ENCODE data around the gene WDR35.
A peak's percentile ranks its signal among the peaks of the same experiment; 100 is the strongest.
"Not testable (repeated sequence)": the region's sequence is repeated elsewhere in the genome, so short reads cannot be mapped to it uniquely, and the experiment has no call there.

WDR35 gene

DNA sequence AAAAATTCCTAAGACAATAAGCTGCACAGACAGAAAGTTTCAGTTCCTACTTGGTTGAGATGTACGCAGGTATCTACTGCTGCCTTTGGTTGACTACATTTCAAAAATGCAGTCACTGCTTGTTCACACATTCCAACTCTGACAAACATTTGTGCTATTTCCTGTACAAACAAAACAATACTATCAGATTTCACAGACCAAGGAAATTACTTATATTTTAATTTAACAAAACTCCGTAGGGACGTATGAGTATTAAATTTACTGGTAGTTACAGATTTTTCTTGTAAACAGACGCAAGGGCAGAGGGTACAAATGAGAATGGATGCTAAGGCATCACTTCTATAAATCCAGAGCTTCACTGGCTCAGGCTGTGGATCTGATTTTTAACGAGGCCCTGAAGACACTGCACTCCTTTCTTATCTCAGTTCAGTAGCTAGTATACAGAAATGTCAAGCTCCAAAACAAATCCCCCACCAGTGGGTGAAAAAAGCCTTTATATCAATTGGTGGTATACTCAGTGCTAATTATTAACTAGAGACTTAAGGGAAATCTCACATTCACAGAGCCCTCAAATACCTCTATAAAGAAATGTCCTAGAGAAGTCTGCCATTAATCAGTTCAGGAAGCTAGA, 56.4 kb downstream of the WDR35 start:
- no peak overlapping the region for H3K4me3 ChIP-seq (replicated peaks in 1 of 2; ENCODE audit: low read depth in 2 of 2, low read length in 2 of 2)

GRCh38 chr2:19932928-19933327, 57.0 kb downstream of the WDR35 start:
- TF ChIP-seq CTCF (IDR thresholded peaks at IDR 0.05; ENCODE audit: low read depth, low read length), result no peak
- no peak overlapping the region for H3K4me3 ChIP-seq (replicated peaks in 1 of 2; ENCODE audit: low read depth in 2 of 2, low read length in 2 of 2)

More for the DNA sequence above, 56.4 kb downstream of the WDR35 start:
- TF ChIP-seq CTCF (IDR thresholded peaks at IDR 0.05; ENCODE audit: low read depth, low read length), result no peak
- peak; percentile 89 to 91 for DNase-seq (ENCODE audit: low read depth in 2 of 2)

DNA sequence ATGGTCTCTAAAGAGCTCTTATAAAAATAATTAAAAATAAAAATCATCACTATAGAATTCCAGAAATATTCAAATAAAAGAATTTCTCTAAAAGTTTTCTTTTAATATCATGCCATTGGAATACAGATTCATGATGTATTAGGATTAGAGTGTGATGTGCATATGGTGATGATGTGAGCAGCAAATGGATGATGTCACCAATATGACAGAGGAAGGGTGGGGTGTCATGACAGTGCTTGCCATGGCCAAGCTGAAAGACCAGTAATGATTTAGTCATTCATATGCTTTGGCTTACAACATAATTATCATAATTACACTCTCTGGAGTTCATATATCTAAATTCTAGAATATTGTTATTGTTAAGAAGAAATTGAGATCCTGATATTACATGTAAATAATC, 60.7 kb downstream of the WDR35 start:
- no peak overlapping the region for H3K4me3 ChIP-seq (replicated peaks in 1 of 2; ENCODE audit: low read depth in 2 of 2, low read length in 2 of 2)
- TF ChIP-seq CTCF (IDR thresholded peaks at IDR 0.05; ENCODE audit: low read depth, low read length), result no peak
- no peak for DNase-seq (ENCODE audit: low read depth in 2 of 2)

More at GRCh38 chr2:19932928-19933327, 57.0 kb downstream of the WDR35 start:
- DNase-seq (ENCODE audit: low read depth in 2 of 2), result no peak

- H3K4me3 ChIP-seq (replicated peaks in 1 of 2; ENCODE audit: low read depth in 2 of 2, low read length in 2 of 2); DNase-seq (ENCODE audit: low read depth in 2 of 2): not testable (repeated sequence)
Measured at GRCh38 chr2:19927816-19928215, 62.1 kb downstream of the WDR35 start.

DNA sequence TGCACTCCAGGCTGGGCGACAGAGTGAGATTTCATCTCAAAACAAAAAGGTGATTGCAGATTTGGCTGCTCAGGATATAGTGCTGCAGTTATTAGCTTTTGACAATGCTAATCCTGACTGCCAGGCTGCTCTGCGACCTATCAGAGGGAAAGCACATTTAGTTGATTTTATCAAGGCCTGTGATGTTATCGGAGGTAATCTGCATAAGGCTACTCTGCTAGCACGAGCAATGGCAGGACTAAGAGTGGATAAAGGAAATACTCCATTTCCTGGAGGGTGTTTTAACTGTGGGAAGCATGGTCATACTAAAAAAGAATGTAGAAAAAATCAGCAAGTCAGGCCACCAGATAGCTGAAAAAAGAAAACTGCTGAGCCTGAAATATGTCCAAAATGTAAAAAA, 65.4 kb downstream of the WDR35 start:
- not testable (repeated sequence) for H3K4me3 ChIP-seq (replicated peaks in 1 of 2; ENCODE audit: low read depth in 2 of 2, low read length in 2 of 2); DNase-seq (ENCODE audit: low read depth in 2 of 2)

DNA sequence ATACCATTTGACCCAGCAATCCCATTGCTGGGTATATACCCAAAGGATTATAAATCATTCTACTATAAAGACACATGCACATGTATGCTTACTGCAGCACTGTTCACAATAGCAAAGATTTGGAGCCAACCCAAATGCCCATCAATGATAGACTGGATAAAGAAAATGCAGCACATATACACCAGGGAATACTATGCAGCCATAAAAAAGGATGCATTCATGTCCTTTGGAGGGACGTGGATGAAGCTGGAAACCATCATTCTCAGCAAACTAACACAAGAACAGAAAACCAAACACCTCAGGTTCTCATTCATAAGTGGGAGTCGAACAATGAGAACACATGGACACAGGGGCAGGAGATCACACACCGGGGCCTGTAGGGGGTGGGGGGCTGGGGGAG, 67.7 kb downstream of the WDR35 start:
- not testable (repeated sequence) for DNase-seq (ENCODE audit: low read depth in 2 of 2); H3K4me3 ChIP-seq (replicated peaks in 1 of 2; ENCODE audit: low read depth in 2 of 2, low read length in 2 of 2)

- no peak for DNase-seq (ENCODE audit: low read depth in 2 of 2)
- no peak for TF ChIP-seq CTCF (IDR thresholded peaks at IDR 0.05; ENCODE audit: low read depth, low read length)
- H3K4me3 ChIP-seq (replicated peaks in 1 of 2; ENCODE audit: low read depth in 2 of 2, low read length in 2 of 2), result no peak overlapping the region
Measured at GRCh38 chr2:19916385-19916950, 73.4 kb downstream of the WDR35 start.

DNA sequence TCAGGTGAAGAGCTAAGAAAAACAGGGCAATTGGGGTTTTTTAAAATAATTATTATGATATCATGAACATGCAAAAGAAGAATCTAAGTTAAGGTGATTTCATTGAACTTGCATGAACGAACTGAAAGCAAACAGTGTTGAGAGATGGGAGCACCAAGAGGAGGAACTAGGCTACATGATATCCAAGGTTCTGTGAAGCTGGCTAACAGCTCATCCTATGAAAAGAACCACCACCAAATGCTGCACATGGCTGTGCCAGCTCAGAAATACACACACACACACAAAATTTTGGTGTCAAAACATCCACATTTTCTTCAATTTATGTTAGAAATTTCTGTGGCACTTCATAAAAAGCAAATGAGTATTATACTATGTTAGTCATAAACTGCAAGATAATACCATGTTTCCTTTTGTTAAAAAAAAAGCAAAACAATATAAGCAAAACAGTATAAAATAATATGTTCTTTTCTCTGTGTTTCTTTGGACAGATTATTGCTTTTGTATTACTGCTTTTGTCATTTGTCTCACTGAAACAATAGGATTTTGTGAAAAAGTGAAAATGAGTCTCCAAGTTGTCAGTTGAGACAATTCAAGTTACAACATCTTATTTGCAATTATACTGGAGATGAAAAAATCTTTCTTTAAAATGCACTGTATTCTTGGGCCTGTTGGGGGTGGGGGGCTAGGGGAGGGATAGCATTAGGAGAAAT, 75.5 kb downstream of the WDR35 start:
- no peak overlapping the region for H3K4me3 ChIP-seq (replicated peaks in 1 of 2; ENCODE audit: low read depth in 2 of 2, low read length in 2 of 2)
- no peak for TF ChIP-seq CTCF (IDR thresholded peaks at IDR 0.05; ENCODE audit: low read depth, low read length)
- DNase-seq (ENCODE audit: low read depth in 2 of 2), result no peak

Data from cardiac fibroblast (primary cell).